Pulmonary artery endothelial cell (primary cell): ENCODE measurements around the gene ZNF433. TPM values are rescaled to one million over a fixed set of nuclear protein-coding genes. Genes with fewer than 3 reads are reported as not detected.
A peak's percentile ranks its signal among the peaks of the same experiment; 100 is the strongest.
"Not testable (repeated sequence)": the region's sequence is repeated elsewhere in the genome, so short reads cannot be mapped to it uniquely, and the experiment has no call there.

Experiments
- DNase-seq: peaks from one replicate; pipeline ENCODE4 v3.0.0-alpha.2; 2011; ENCODE audit warnings: low read depth, low spot score
- total RNA-seq: library from RNA; depleted of rRNA; stranded (reverse); fragments of >200 nt; gene quantifications from 2 replicates; pipeline ENCODE4 v1.2.3, GENCODE V29; 2014

ZNF433 gene
- 2.4 and 2.6 TPM in 2 replicates for total RNA-seq

DNA sequence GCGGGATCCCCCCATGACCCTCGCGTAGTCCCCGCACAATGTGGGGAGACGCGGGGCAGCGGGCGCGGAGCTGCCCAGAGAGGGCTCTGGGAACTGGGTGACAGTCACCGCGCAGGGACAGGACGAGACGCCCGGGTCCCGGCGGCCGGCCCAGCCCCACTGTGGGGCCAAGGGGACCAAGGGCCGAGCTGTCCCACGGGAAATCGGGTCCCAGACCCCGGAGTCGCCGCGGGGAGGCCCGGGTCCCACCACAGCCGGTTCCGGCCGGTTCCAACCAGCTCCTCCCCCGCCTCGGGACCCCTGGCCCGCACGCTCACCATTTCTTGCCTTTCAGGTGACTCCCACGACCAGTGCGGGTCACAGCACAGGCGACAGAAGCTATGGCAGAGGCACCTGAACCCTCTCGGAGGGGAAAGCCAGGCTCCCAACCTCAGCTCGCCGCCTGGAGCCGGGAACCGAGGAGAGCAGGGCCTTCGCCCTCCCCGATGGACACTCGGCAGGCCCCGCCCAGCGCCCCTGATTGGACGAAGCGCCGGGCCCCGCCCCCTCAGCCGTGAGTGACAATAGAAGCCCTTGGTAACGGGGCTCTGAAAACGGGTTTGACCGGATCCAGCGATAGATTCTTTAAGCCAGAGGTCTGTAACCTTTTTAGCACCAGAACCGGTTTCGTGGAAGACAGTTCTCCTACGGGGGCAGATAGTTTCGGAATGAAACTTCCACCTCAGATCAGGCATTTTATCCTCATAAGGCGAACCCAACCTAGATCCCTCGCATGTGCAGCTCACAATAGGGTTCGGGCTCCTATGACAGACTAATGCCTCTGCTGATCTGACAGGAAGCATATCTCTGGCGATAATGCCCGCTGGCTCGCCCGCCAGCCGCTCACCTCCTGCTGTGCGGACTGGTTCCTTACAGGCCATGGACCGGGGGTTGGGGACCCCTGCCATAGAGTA, at the start of gene ZNF433:
Gene ZNF433 (minus strand): TSS at position 460 of the 953 bp plus-strand sequence. CDS start 140 bp downstream, at position 320.
- DNase-seq, result peak; percentile 26

DNA sequence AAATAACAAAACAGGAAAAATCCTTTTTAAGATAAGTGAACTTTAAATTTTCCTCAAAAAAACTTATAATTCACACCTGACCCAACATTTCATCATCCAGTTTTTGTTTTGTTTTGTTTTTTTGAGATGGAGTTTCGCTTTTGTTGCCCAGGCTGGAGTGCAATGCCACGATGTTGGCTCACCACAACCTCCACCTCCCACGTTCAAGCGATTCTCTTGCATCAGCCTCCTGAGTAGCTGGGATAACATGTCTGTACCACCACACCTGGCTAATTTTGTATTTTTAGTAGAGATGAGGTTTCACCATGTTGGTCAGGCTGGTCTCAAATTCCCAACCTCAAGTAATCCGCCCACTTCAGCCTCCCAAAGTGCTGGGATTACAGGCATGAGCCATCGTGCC, 47.9 kb upstream of the ZNF433 start:
- DNase-seq, result not testable (repeated sequence)

DNA sequence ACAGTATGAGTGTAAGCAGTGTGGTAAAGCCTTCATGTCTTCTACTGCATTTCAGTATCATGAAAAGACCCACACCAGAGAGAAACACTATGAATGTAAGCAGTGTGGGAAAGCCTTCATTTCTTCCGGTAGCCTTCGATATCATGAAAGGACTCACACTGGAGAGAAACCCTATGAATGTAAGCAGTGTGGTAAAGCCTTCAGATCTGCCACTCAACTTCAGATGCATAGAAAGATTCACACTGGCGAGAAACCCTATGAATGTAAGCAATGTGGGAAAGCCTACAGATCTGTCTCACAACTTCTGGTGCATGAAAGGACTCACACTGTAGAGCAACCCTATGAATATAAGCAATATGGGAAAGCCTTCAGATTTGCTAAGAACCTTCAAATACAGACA, 41.9 kb upstream of the ZNF433 start:
- no peak for DNase-seq

DNA sequence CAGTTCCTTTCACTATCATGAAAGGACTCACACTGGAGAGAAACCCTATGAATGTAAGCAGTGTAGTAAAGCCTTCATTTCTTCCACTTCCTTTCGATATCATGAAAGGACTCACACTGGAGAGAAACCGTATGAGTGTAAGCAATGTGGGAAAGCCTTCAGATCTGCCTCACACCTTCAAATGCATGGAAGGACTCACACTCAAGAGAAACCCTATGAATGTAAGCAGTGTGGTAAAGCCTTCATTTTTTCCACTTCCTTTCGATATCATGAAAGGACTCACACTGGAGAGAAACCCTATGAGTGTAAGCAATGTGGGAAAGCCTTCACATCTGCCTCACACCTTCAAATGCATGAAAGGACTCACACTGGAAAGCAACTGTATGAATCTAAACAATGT, 40.9 kb upstream of the ZNF433 start:
- DNase-seq, result not testable (repeated sequence)

DNA sequence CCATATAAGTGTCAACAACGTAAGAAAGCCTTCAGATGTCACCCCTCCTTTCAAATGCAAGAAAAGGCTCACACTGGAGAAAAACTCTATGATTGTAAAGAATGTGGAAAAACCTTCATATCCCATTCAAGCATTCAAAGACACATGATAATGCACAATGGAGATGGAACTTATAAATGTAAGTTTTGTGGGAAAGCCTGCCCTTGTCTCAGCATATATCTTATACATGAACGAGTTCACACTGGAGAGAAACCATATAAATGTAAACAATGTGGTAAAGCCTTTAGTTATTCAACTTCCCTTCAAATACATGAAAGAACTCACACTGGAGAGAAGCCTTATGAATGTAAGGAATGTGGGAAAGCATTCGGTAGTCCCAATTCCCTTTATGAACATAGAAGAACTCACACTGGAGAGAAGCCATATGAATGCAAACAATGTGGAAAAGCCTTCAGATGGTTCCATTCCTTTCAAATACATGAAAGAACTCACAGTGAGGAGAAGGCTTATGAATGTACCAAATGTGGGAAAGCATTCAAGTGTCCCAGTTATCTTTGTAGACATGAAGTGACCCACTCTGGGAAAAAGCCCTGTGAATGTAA, 40.2 kb upstream of the ZNF433 start:
- no peak for DNase-seq

DNA sequence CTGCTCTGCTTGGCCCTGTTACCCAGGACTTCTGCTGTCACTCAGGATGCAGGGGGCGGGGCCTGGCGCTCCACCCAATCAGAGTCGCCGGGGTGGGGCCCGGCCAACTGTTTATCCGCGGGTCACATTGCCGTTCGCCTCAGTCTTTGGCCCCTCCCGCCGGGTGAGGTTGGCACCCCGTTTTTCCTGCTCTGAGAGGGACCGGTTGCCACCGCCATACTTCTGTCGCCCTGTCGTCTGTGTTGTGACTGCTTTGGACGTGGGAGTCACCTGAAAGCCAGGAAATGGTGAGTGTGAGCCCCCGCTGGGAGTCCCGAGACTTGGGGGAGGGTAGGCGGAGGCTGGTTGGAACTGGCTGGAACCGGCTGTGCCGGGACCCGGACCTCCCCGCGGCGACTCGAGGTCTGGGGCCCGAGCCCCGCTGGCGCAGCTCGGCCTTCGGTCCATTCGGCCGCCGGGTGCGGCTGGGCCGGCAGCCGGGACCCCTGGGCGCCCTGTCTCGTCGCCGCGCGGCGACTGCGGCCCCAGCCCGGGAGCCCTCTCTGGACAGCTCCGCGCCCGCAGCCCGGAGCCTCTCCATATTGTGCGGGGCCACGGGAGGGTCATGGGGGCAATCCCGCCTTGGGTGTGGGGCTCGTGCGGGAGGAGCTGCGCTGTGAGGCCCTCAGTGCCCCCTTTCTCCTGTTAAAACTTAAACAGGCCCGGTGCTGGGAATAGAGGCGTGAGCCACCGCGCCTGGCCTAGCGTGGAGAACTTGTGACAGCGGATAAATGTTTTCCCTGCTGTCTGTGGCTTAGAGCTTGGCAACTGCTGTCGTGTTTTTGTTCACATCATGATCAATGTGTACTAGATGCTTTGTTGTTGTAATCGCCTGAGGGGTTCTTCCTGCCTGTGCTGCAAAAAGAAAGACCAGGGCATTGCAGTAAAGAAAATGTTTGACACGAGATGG, 29.4 kb upstream of the ZNF433 start, which contains the start of gene ZNF844:
Gene ZNF844 (plus strand): TSS at position 142 of the 949 bp plus-strand sequence. CDS start 143 bp downstream, at position 285.
- DNase-seq, result peak; percentile 57

DNA sequence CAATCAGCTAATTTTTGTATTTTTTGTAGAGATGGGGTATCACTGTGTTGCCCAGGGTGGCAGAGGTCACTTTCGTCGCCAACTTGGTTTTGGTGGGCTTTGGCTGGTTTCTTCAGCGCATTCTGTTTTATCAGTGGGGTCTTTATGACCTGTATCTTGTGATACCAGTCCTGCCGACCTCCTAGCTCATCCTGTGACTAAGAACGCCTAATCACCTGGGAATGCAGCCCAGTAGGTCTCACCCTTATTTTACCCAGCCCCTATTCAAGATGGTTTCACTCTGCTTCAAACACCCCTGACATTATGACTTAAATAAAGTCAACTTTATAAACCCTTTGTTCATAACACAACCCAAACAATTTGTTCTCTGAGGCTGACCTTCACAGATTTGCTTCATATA, 20.3 kb upstream of the ZNF433 start:
- no peak for DNase-seq

DNA sequence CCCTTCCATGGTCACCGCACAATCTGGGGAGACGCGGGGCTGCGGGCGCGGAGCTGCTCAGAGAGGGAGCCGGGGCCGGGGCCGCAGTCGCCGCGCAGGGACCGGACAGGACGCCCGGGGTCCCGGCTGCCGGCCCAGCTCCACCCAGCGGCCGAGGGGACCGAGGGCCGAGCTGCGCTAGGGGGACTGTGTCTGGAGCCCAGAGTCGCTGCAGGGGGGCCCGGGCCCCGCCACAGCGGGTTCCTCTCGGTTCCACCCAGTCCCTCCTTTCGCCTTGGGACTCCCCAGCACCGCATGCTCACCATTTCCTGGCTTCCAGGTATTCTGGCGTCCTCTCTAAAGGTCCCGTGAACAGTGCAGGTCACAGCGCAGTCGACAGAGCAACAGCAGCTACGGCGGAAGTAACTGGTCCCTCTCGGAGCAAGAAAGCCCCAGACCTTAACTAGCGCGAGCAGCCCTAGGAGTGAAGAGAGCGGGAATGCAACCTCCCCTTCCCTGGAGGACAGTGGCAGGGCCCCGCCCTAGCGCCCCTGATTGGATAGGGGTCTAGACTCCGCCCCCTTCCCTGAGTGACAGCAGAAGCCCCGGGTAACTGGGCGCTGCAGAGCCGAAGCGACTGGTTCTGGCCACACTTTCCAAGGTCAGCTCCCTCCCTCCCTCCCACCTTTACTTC, 17.2 kb upstream of the ZNF433 start, which contains the start of gene ZNF878:
Gene ZNF878 (minus strand): TSS at position 465 of the 673 bp plus-strand sequence. CDS start 160 bp downstream, at position 305.
- no peak for DNase-seq

DNA sequence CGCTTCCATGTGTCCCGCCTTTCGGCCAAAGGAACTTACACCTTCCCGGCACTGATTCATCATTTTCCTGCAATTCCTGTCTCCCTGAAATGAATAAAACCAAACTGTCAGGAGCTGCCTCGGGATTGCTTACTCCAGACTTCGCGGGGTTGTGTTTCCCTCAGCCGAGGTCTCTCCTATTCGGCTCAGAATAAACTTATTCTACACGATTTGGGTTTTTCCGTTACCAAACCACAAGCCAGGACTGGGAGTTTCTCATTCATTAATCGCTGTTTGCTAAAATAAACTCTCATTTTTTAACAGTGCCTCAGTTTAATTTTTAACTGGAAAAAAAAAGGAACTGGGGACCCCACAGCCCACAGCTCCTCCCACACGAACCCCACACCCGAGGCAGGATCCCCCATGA, 16.6 kb upstream of the ZNF433 start:
- DNase-seq, result no peak

DNA sequence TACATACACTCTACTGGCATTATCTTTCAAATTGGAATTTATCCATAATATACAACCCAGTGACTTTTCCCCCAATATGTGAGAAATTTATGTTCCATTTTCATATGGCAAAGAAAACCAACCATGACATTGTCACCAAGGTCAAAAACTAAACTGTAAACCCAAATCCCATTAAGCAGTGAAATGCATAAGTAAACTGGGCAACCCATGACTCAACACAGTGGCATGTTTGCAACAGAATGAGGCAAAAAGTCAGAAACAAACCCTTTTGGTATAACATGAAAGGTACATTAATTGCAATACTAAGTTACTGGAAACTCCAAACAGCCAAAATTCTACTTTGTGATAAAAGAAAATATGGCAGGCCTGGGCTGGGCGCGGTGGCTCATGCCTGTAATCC, 12.4 kb upstream of the ZNF433 start:
- DNase-seq, result no peak

DNA sequence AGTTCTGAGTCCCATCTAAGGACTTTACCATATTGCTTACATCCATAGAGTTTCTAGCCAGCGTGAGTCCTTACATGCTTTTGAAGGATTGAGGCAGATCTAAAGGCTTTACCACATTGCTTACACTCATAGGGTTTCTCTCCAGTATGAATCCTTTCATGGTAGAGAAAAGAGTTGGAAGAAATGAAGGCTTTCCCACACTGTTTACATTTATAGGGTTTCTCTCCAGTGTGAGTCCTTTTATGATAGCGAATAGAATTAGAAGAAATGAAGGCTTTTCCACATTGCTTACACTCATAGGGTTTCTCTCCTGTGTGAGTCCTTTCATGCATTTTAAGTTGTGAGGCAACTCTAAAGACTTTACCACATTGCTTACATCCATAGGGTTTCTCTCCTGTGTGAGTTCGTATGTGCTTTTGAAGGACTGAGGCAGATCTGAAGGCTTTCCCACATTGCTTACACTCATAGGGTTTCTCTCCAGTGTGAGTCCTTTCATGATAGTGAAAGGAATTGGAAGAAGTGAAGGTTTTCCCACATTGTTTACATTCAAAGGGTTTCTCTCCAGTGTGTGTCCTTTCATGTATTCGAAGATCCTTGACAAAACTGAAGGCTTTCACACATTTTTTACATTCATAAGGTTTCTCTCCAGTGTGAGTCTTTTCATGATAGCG, 8.4 kb upstream of the ZNF433 start:
- DNase-seq, result no peak

DNA sequence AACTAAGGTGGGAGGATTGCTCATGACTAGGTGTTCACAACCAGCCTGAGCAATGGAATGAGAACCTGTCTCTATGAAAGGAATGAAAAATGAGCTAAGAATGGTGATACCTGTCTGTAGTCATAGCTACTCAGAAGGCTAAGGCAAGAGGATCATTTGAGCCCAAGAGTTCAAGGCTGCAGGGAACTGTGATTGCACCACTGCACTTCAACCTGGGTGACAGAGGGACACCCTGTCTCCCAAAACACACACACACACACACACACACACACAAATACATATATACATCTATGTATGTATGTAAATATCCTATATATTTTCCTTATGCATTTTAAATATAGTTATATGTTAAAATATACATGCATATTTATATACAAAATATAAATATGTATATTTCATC, 7.4 kb upstream of the ZNF433 start:
- no peak for DNase-seq

DNA sequence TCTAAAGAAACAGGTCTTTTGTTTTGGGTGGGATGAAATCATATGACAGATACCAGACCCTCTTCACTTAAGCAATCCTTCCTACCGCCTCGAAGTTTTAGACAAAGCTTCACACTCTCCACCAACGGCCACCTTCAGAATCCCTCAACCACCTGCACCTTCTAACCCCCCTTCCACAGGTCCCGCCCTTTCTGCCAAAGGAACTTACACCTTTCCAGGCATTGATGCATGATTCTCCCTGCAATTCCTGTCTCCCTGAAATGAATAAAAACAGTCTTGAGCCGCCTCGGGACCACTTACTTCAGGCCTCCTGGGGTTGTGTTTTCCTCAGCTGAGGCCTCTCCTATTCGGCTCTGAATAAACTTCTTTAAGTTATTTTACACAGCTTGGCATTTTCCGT, 859 bp downstream of the ZNF433 start:
- no peak for DNase-seq

DNA sequence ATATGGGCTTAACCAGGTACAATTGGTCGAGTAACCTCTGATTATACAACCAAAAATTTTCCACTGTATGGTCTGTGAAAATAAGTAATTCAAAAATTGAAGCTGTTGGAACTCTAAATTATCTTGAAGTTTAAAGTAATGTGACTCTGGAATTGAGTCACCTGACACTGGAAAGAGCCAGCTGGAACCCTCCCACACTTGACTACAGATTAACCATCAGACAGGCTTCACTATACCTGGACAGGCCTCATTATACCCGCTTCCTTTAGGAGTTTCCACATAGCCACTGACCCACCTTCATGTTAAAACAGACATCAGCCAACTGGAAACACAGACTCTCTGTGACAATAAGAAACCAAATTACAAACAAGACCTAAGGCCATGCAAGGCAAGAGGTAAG, 1.3 kb downstream of the ZNF433 start:
- DNase-seq, result no peak

DNA sequence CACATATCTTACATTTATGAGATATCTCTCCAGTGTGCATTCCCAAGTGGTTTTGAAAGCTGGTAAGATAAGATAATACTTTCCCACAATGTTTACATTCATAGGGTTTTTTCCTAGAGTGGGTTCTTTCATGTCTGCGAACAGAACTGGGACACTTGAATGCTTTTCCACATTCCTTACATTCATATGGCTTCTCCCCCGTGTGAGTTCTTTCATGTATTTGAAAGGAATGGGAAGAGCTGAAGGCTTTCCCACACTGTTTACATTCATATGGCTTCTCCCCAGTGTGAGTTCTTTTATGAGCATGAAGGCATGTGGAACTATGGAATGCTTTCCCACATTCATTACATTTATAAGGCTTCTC, 19.7 kb downstream of the ZNF433 start:
- DNase-seq, result no peak

DNA sequence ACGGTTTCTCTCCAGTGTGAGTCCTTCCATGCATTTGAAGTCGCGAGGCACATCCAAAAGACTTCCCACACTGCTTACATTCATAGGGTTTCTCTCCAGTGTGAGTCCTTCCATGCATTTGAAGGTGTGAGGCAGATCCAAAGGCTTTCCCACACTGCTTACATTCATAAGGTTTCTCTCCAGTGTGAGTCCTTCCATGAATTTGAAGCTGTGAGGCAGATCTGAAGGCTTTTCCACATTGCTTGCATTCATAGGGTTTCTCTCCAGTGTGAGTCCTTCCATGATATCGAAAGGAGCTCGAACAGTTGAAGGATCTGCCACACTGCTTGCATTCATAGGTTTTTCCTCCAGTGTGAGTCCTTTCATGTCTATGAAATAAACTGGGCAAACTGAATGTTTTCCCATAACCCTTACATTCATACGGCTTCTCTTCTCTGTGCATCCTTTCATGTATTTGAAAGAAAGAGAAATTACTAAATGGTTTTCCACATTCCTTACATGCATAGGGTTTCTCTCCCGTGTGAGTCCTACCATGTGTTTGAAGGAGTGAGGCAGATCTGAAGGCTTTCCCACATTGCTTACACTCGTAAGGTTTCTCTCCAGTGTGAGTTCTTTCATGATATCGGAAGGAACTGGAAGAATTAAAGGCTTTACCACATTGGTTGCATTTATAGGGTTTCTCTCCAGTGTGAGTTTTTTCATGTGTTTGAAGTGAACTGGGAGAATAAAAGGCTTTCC, 20.3 kb downstream of the ZNF433 start:
- no peak for DNase-seq

DNA sequence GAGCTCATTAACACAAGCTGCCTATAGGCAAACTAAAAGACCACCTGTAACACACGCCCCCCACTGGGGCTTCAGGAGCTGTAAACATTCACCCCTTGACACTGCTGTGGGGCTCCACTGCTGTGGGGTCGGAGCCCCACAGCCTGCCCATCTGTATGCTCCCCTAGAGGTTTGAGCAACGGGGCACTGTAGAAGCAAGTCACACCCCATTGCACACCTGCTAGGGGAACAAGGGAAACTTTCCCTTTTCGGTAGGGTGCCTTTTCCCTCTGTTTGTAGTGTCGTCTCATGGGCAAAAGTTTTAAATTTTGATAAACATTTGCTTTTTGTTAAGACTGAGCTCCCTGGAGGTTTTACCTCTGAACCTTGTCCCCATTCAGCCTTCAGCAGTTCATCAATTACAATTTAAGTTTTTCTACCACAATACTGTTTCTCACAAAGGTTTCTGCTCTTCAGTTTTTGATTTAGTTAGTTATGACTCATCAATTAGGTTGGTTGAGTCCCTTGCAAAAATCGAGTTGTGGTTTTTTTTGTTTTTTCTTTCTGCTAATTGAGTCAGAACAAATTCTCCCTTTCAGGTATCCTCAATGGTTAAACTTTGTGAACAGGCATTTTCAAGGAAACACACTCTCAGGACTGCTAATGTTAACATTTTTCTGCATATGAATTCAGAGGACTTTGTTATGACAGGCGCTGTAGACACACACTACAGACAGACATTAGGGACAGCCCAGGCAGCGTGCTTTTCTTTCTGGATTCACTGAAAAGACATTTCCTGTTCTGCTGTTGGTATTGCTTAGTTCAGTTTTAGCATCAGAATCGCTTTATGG, 35.1 kb downstream of the ZNF433 start:
- DNase-seq, result no peak

DNA sequence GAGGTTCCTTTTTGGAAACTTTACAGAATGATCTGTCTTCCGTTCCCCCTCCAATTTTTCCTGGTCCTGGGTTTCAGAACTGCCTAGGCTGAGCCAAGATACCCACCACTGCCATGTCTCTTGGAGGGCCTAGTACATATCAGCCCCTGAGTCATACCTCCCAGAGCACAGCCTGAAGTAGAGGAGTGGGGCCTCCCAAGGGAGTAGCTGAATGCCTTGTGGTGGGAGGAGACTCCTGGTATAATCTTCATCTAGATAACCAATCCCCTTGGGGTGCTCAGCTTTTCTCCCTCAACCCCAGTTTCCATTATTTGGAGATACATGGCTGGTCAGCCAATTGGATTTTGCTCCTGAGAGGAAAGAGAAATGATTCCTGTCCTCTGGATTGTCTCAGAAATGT, 40.3 kb downstream of the ZNF433 start:
- no peak for DNase-seq

DNA sequence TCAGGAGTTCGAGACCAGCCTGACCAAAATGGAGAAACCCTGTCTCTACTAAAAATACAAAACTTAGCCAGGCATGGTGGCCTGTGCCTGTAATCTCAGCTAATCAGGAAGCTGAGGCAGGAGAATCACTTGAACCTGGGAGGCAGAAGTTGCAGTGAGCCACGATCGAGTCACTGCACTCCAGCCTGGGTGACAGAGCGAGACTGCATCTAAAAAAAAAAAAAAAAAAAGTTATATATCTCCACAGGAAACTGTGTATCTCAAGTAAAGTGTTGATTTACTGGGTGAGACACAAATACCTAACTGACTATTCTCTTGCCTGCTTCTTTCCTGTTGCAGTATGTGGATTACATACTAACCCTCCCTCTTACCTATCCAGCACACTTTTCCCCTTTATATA, 43.6 kb downstream of the ZNF433 start:
- DNase-seq, result not testable (repeated sequence)
